Vagina (tissue), 2 donors: ENCODE measurements around the gene TGFB1I1. TPM values are rescaled to one million over a fixed set of nuclear protein-coding genes. Genes with fewer than 3 reads are reported as not detected.

Experiments used
- DNase-seq, 2 donors: peaks; one replicate each; pipeline ENCODE4 v3.0.0-alpha.2; 2017; ENCODE audit errors: extremely low spot score in 2 of 2
- H3K27ac ChIP-seq: fragments of 200-600 bp; sonication (generic); one replicate; pipeline ENCODE4 v1.5.1; 2019
- H3K27me3 ChIP-seq: fragments of 200-600 bp; sonication (generic); one replicate; pipeline ENCODE4 v1.5.1; 2019
- H3K36me3 ChIP-seq, 2 donors: fragments of 200-600 bp; sonication (generic); one replicate each; pipeline ENCODE4 v1.5.1; 2017 to 2019
- H3K4me1 ChIP-seq: fragments of 200-600 bp; sonication (generic); one replicate; pipeline ENCODE4 v1.5.1; 2019
- H3K4me3 ChIP-seq, 2 donors: fragments of 200-600 bp; sonication (generic); 1 replicate in 1 of 2; 2 replicates in 1 of 2; pipeline ENCODE4 v1.5.1; 2016 to 2019
- H3K9me3 ChIP-seq: fragments of 200-600 bp; sonication (generic); one replicate; pipeline ENCODE4 v1.5.1; 2019
- POLR2A ChIP-seq, 2 donors: fragments of 450-650 bp; IDR thresholded peaks; one replicate each; pipeline ENCODE4 v1.6.1; 2017; ENCODE audit warnings: antibody characterized with exemption in 2 of 2, mild to moderate bottlenecking in 2 of 2, moderate library complexity in 2 of 2
- POLR2AphosphoS5 ChIP-seq, 2 donors: sonication (generic); formaldehyde crosslinking; IDR thresholded peaks; one replicate each; pipeline ENCODE4 v1.9.0; 2017; ENCODE audit warnings: antibody characterized with exemption in 2 of 2, mild to moderate bottlenecking in 2 of 2, low read depth in 1 of 2; ENCODE audit not compliant: insufficient read depth in 1 of 2
- intact Hi-C: fragments of 100-400 bp; cut with DNase I; formaldehyde crosslinking; loops from one replicate; pipeline ENCODE4 v1.15.1; 2023
- total RNA-seq: library from RNA; depleted of rRNA; stranded (reverse); fragments of >200 nt; gene quantifications from one replicate; pipeline ENCODE4 v1.2.3, GENCODE V29; 2016
- TF ChIP-seq, protein P1 (sequence below), 3 experiments: fragments of 450-650 bp in 2 of 3; fragments of 200-600 bp in 1 of 3; sonication (generic) in 1 of 3; IDR thresholded peaks; one replicate each; pipeline ENCODE4 v1.5.1; 2017 to 2019; ENCODE audit warnings: antibody characterized with exemption in 3 of 3, mild to moderate bottlenecking in 2 of 3, moderate library complexity in 2 of 3

TGFB1I1 gene
- total RNA-seq, 1 donor from 2014 or later, result 114 TPM

DNA sequence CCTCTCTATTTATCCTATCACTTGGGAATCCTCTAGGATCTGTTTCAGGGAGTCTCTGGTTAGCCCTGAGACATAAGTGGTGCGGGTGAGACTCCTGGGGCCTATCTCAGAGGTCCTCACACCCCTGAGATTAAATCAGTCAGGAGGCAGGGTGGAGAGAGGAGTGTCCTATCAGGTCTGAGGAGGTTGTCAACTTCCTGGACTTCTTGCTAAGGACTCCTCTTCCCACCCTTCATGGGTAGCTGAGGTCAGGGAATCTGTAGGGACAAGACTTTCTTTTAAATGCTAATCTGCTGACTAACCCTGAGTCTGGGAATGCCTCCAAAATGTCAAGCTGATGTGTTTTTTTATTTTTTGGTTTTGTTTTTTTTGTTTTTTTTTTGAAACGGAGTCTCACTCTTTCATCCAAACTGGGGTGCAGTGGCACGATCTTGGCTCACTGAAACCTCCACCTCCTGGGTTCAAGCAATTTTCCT is 19.3 kb upstream of the TGFB1I1 start:
- no peaks in the 10 kb centered on the region for H3K27me3 ChIP-seq
- TF ChIP-seq POLR2A (IDR thresholded peaks at IDR 0.05), result no peak
- peak in 1 of 2 donors; percentile 66 for TF ChIP-seq POLR2AphosphoS5 (IDR thresholded peaks at IDR 0.05; ENCODE audit: insufficient read depth in 1 of 2, low read depth in 1 of 2)
- no peaks in the 10 kb centered on the region for H3K9me3 ChIP-seq
- H3K4me1 ChIP-seq, result peaks cover 66% of the 10 kb centered on the region
- peak overlapping the region; percentile 84 for H3K27ac ChIP-seq
- intact Hi-C loops, result loop anchor here (10.0 kb wide), 1 partner anchor 422 kb away; the partner anchor contains the start of gene ZNF267
- H3K36me3 ChIP-seq, result peaks cover 0 to 4% of the 10 kb centered on the region in 2 donors
- no peak for DNase-seq
- H3K4me3 ChIP-seq, result no peak overlapping the region

DNA sequence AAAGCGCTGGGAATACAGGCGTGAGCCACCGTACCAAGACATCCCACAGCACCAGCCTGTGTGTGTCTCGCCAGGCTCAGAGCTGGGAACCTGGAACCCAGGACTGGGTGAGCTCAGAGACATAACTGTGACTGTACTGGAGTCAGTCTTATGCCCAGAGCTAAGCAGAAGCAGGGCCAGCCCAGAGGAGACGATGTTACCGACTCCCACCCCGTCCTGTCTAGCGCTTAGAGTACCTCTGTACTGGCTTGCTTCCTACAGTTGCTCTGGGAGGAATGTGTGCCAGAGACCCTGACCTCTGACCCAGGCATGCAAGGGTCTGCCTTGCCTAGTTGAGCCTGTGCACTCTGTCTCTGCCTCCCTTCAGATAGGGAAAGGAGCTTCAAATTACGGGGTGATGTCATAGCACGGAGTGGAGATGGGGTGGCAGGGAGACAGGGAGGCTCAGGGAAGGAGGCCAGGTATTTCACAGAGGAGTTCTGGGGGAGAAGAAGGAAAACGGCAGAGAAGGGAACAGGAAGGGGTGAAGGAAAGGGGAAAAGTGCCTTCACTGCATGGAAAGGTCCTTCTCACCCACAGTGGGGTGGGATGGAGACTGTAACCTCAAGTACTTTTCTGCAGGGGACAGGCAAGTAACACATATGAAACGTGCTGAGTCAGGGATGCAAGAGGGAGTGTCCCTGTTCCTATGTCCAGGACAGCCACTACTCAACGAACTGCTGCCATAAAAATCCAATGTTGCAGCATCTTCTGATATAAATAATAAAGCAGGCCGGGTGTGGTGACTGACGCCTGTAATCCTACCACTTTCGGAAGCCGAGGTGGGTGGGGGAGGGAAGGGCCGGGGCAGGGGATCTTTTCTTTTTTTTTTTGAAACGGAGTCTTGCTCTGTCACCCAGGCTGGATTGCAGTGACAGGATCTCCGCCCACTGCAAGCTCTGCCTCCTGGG is 18.4 kb upstream of the TGFB1I1 start:
- Histone ChIP-seq H3K36me3 (peaks cover 0 to 4% of the 10 kb centered on the region in 2 donors), H3K27me3 (no peaks in the 10 kb centered on the region), H3K27ac (peak overlapping the region; percentile 84), H3K4me1 (peaks cover 73% of the 10 kb centered on the region), H3K4me3 (peak overlapping the region in 1 of 2 donors; percentile 4), H3K9me3 (no peaks in the 10 kb centered on the region)
- intact Hi-C loops, result loop anchor here (10.0 kb wide), 1 partner anchor 421 kb away; the partner anchor contains the start of gene ZNF267
- no peak for DNase-seq
- no peak for TF ChIP-seq POLR2A (IDR thresholded peaks at IDR 0.05)
- peak; percentile 46 to 54 for TF ChIP-seq POLR2AphosphoS5 (IDR thresholded peaks at IDR 0.05; ENCODE audit: insufficient read depth in 1 of 2, low read depth in 1 of 2)
- TF ChIP-seq, protein P1, sequence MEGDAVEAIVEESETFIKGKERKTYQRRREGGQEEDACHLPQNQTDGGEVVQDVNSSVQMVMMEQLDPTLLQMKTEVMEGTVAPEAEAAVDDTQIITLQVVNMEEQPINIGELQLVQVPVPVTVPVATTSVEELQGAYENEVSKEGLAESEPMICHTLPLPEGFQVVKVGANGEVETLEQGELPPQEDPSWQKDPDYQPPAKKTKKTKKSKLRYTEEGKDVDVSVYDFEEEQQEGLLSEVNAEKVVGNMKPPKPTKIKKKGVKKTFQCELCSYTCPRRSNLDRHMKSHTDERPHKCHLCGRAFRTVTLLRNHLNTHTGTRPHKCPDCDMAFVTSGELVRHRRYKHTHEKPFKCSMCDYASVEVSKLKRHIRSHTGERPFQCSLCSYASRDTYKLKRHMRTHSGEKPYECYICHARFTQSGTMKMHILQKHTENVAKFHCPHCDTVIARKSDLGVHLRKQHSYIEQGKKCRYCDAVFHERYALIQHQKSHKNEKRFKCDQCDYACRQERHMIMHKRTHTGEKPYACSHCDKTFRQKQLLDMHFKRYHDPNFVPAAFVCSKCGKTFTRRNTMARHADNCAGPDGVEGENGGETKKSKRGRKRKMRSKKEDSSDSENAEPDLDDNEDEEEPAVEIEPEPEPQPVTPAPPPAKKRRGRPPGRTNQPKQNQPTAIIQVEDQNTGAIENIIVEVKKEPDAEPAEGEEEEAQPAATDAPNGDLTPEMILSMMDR (IDR thresholded peaks at IDR 0.05), result no peak

- TF ChIP-seq, protein P1 (IDR thresholded peaks at IDR 0.05), result no peak
- TF ChIP-seq POLR2AphosphoS5 (IDR thresholded peaks at IDR 0.05; ENCODE audit: insufficient read depth in 1 of 2, low read depth in 1 of 2) (no peak), POLR2A (IDR thresholded peaks at IDR 0.05) (no peak)
- H3K27me3 ChIP-seq, result no peaks in the 10 kb centered on the region
- no peaks in the 10 kb centered on the region for H3K9me3 ChIP-seq
- no peak overlapping the region for H3K4me3 ChIP-seq
- H3K27ac ChIP-seq, result peak overlapping the region; percentile 84
- intact Hi-C loops, result loop anchor here (10.0 kb wide), 1 partner anchor 419 kb away; the partner anchor contains the start of gene ZNF267
- H3K36me3 ChIP-seq, result peaks cover 0 to 4% of the 10 kb centered on the region in 2 donors
- H3K4me1 ChIP-seq, result peaks cover 82% of the 10 kb centered on the region
- no peak for DNase-seq
These were observed 16.2 kb upstream of the TGFB1I1 start for GRCh38 chr16:31455601-31456314.

- DNase-seq, result no peak
- Histone ChIP-seq H3K4me1 (peaks cover 76% of the 10 kb centered on the region), H3K36me3 (peaks cover 0 to 8% of the 10 kb centered on the region in 2 donors), H3K27me3 (no peaks in the 10 kb centered on the region), H3K9me3 (no peaks in the 10 kb centered on the region), H3K27ac (no peak overlapping the region), H3K4me3 (no peak overlapping the region)
- TF ChIP-seq POLR2A (IDR thresholded peaks at IDR 0.05) (no peak), POLR2AphosphoS5 (IDR thresholded peaks at IDR 0.05; ENCODE audit: insufficient read depth in 1 of 2, low read depth in 1 of 2) (no peak)
- TF ChIP-seq, protein P1 (IDR thresholded peaks at IDR 0.05), result no peak
- intact Hi-C loops, result loop anchor here (10.0 kb wide), 1 partner anchor 418 kb away; the partner anchor contains the start of gene ZNF267
These were observed 15.0 kb upstream of the TGFB1I1 start for GRCh38 chr16:31456988-31457360.
